Trophoblast cell (in vitro differentiated cells and primary cell): Measurements from ENCODE around the gene TTC39C.

ENCODE experiments used
- DNase-seq, 2 donors: peaks; one replicate each; pipeline ENCODE4 v3.0.0-alpha.2; 2016
- H2AFZ ChIP-seq: 2 replicates; pipeline ENCODE4 v1.6.1; 2013; ENCODE audit warnings: low read length, moderate library complexity, mild to moderate bottlenecking; ENCODE audit not compliant: insufficient read depth, poor library complexity
- H2AK5ac ChIP-seq: 2 replicates; pipeline ENCODE4 v1.6.1; 2013; ENCODE audit warnings: mild to moderate bottlenecking, low read length
- H2BK120ac ChIP-seq: 2 replicates; pipeline ENCODE4 v1.6.1; 2013; ENCODE audit warnings: low read length, mild to moderate bottlenecking, moderate library complexity; ENCODE audit not compliant: insufficient read depth, poor library complexity
- H2BK12ac ChIP-seq: 2 replicates; pipeline ENCODE4 v1.6.1; 2013; ENCODE audit warnings: mild to moderate bottlenecking, low read length, moderate library complexity
- H2BK5ac ChIP-seq: 2 replicates; pipeline ENCODE4 v1.6.1; 2013; ENCODE audit warnings: low read length, low read depth, moderate library complexity, mild to moderate bottlenecking; ENCODE audit not compliant: poor library complexity
- H3K14ac ChIP-seq: 2 replicates; pipeline ENCODE4 v1.6.1; 2013; ENCODE audit warnings: mild to moderate bottlenecking, low read length
- H3K18ac ChIP-seq: 2 replicates; pipeline ENCODE4 v1.6.1; 2013; ENCODE audit warnings: mild to moderate bottlenecking, low read length
- H3K23ac ChIP-seq: 2 replicates; pipeline ENCODE4 v1.6.1; 2013; ENCODE audit warnings: low read length
- H3K27ac ChIP-seq: 2 replicates; pipeline ENCODE4 v1.5.1; 2013; ENCODE audit warnings: low read depth, mild to moderate bottlenecking, inconsistent platforms, low read length, moderate library complexity
- H3K27me3 ChIP-seq: 2 replicates; pipeline ENCODE4 v1.6.1; 2013; ENCODE audit warnings: inconsistent platforms, mild to moderate bottlenecking, low read length, moderate library complexity; ENCODE audit not compliant: insufficient read depth
- H3K36me3 ChIP-seq, 2 experiments: 1 replicate in 1 of 2; 2 replicates in 1 of 2; pipeline ENCODE4 v1.6.1; 2013; ENCODE audit warnings: low read length in 2 of 2, mild to moderate bottlenecking in 2 of 2, moderate library complexity in 1 of 2; ENCODE audit not compliant: insufficient read depth in 2 of 2, control insufficient read depth in 1 of 2
- H3K4ac ChIP-seq: 2 replicates; pipeline ENCODE4 v1.6.1; 2013; ENCODE audit warnings: low read depth, mild to moderate bottlenecking, low read length, moderate library complexity
- H3K4me1 ChIP-seq, 2 experiments: 1 replicate in 1 of 2; 2 replicates in 1 of 2; pipeline ENCODE4 v1.6.1; 2013; ENCODE audit warnings: low read length in 2 of 2, mild to moderate bottlenecking in 2 of 2, moderate library complexity in 1 of 2; ENCODE audit not compliant: insufficient read depth in 2 of 2, control insufficient read depth in 1 of 2
- H3K4me2 ChIP-seq: 2 replicates; pipeline ENCODE4 v1.6.1; 2013; ENCODE audit warnings: inconsistent platforms, mild to moderate bottlenecking, low read length, moderate library complexity
- H3K4me3 ChIP-seq: 2 replicates; pipeline ENCODE4 v1.5.1; 2013; ENCODE audit warnings: mild to moderate bottlenecking, low read depth, low read length, inconsistent platforms
- H3K79me1 ChIP-seq: one replicate; pipeline ENCODE4 v1.6.1; 2013; ENCODE audit warnings: low read length
- H3K79me2 ChIP-seq: 2 replicates; pipeline ENCODE4 v1.6.1; 2013; ENCODE audit warnings: low read length, mild to moderate bottlenecking; ENCODE audit not compliant: control insufficient read depth, insufficient read depth, poor library complexity
- H3K9ac ChIP-seq: 2 replicates; pipeline ENCODE4 v1.6.1; 2013; ENCODE audit warnings: mild to moderate bottlenecking, low read length
- H3K9me3 ChIP-seq: 2 replicates; pipeline ENCODE4 v1.6.1; 2013; ENCODE audit warnings: low read depth, mild to moderate bottlenecking, control low read depth, inconsistent platforms, low read length; ENCODE audit not compliant: insufficient read depth
- H4K12ac ChIP-seq: 2 replicates; pipeline ENCODE4 v1.6.1; 2013; ENCODE audit warnings: low read depth, mild to moderate bottlenecking, low read length, moderate library complexity
- H4K8ac ChIP-seq: 2 replicates; pipeline ENCODE4 v1.6.1; 2013; ENCODE audit warnings: low read depth, mild to moderate bottlenecking, low read length, moderate library complexity
- H4K91ac ChIP-seq: one replicate; pipeline ENCODE4 v1.6.1; 2013; ENCODE audit warnings: low read depth, mild to moderate bottlenecking, low read length, moderate library complexity
- WGBS: extraction: QIAGEN DNeasy Blood & Tissue Kit; methylation state at CpG from one replicate; pipeline ENCODE4 v1.1.7; 2013; ENCODE audit warnings: missing lambda C conversion rate; ENCODE audit not compliant: insufficient read length, insufficient coverage; ENCODE audit errors: extremely low coverage; 5-methylcytosine and 5-hydroxymethylcytosine counted together

The TTC39C gene

DNA sequence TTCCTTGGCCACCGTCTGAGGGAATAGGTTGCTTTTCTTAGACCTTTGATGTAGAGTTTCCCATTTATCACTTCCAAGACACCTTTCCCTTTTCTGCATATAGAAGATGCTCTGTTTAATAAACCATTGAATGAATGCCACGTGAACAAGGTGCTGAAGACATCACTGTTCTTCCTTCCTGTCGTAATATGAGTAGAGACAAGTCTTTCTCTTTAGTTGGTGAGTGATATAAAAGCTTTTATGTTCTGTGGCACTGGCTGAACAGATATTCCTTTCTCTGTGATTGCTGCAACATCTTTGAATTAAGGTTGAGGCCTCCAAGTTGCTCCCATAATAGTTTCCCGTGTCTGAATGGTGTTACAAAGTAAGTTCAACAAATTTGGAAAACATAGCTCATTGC, 38.7 kb downstream of the TTC39C start:
- H2BK5ac ChIP-seq = no peak overlapping the region
- H3K27ac ChIP-seq = no peak overlapping the region
- H4K91ac ChIP-seq = no peak overlapping the region
- H4K12ac ChIP-seq = no peak overlapping the region
- no peak overlapping the region for H2BK12ac ChIP-seq
- H2AFZ ChIP-seq = no peak overlapping the region
- H3K79me1 ChIP-seq = no peaks in the 10 kb centered on the region
- H3K9me3 ChIP-seq = no peaks in the 10 kb centered on the region
- H3K4me3 ChIP-seq = no peak overlapping the region
- H3K9ac ChIP-seq = no peak overlapping the region
- no peaks in the 10 kb centered on the region for H3K79me2 ChIP-seq
- no peak for DNase-seq
- H2AK5ac ChIP-seq = no peak overlapping the region
- no peak overlapping the region for H4K8ac ChIP-seq
- H3K23ac ChIP-seq = no peak overlapping the region
- WGBS = no CpG with 5 or more reads among the region's 4 CpGs
- H3K14ac ChIP-seq = no peak overlapping the region
- no peaks in the 10 kb centered on the region for H3K36me3 ChIP-seq
- H3K4me2 ChIP-seq = no peak overlapping the region
- H2BK120ac ChIP-seq = no peak overlapping the region
- no peak overlapping the region for H3K4ac ChIP-seq
- H3K18ac ChIP-seq = no peak overlapping the region
- no peaks in the 10 kb centered on the region for H3K27me3 ChIP-seq
- no peaks in the 10 kb centered on the region for H3K4me1 ChIP-seq

DNA sequence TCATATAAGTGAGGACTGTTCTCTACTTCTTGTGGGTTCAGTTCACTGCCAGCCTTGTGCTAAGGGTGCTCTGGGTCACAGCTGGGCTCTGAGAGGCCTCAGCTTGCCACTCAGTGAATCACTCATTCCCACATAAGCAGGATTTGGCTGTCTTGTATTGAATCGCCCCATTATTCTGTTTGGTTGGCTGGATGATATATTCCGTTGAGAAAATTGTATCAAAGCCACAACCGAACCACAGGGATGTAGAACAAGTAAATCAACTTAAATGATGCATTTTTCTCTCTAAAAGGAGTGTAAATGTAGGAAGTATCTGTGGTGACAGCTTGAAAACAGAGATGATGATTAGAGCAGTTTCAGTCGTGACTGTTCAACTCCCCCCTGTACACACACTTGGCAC, 39.6 kb downstream of the TTC39C start:
- Histone ChIP-seq H2AK5ac (no peak overlapping the region), H2BK5ac (no peak overlapping the region), H3K9me3 (no peaks in the 10 kb centered on the region), H2BK12ac (no peak overlapping the region), H4K12ac (no peak overlapping the region), H2BK120ac (no peak overlapping the region), H4K91ac (no peak overlapping the region), H3K4ac (no peak overlapping the region), H2AFZ (no peak overlapping the region), H3K4me2 (no peak overlapping the region), H3K4me3 (no peak overlapping the region), H3K27me3 (no peaks in the 10 kb centered on the region), H3K18ac (no peak overlapping the region), H3K36me3 (no peaks in the 10 kb centered on the region), H3K79me2 (no peaks in the 10 kb centered on the region), H4K8ac (no peak overlapping the region), H3K4me1 (no peaks in the 10 kb centered on the region), H3K14ac (no peak overlapping the region), H3K27ac (no peak overlapping the region), H3K79me1 (no peaks in the 10 kb centered on the region), H3K23ac (no peak overlapping the region), H3K9ac (no peak overlapping the region)
- DNase-seq = no peak
- WGBS = no CpG with 5 or more reads among the region's 4 CpGs

DNA sequence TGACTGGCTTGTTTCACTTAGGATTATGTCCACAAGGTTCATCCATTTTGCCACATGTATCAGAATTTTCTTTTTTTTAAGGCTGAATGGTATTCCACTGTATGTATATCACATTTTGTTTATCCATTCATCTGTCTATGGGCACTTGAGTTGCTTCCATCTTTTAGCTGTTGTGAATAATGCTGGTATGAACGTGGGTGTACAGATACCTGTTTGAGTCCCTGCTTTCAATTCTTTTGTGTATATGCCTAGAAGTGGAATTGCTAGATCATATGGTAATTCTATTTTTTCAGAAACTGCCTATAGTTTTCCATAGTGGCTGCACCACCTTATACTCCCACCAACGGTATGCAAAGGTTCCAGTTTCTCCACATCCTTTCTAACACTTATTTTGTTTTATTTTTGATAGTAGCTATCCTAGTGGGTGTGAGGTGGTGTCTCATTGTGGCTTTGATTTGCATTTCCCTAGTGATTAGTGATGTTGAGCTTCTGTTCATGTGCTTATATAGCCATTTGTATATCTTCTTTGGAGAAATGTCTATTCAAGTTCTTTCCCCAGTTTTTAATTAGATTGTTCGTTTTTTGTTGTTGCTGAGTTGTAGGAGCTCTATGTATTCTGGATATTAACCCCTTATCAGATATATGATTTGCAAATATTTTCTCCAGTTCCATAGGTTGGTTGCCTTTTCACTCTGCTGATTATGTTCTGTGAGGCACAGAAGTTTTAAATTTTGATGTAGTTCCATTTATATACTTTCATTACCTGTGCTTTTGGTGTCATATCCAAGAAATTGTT, 40.7 kb downstream of the TTC39C start:
- Histone ChIP-seq H3K27ac (no peak overlapping the region), H3K9me3 (no peaks in the 10 kb centered on the region), H2AK5ac (no peak overlapping the region), H2AFZ (no peak overlapping the region), H3K14ac (no peak overlapping the region), H3K23ac (no peak overlapping the region), H3K9ac (no peak overlapping the region), H3K4ac (no peak overlapping the region), H3K79me2 (no peaks in the 10 kb centered on the region), H3K36me3 (no peaks in the 10 kb centered on the region), H2BK5ac (no peak overlapping the region), H2BK12ac (no peak overlapping the region), H4K12ac (no peak overlapping the region), H3K27me3 (no peaks in the 10 kb centered on the region), H3K18ac (no peak overlapping the region), H3K4me1 (no peaks in the 10 kb centered on the region), H3K4me2 (no peak overlapping the region), H3K4me3 (no peak overlapping the region), H4K8ac (no peak overlapping the region), H3K79me1 (no peaks in the 10 kb centered on the region), H2BK120ac (no peak overlapping the region), H4K91ac (no peak overlapping the region)
- no CpG with 5 or more reads among the region's 3 CpGs for WGBS
- DNase-seq = no peak

DNA sequence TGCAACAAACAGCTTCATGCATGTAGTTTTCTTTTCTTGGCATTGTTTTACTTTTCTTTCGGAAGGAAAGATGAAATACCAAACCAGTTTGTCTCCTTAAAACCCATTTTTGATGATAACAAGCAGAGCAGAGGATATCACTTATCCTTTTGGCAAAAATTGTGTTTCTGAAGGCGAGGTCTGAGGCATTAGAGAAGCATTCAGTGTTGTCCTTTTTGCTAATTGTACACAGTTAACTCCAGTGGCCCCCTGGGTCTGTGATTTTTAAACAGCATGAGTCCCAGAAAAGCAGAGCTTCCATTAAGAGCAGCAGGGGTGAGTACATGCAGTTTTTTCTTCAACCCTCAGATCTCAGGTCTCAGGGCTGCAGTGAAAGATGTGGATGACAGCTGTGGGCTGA, 41.3 kb downstream of the TTC39C start:
- Histone ChIP-seq H3K4me3 (no peak overlapping the region), H3K27ac (no peak overlapping the region), H3K23ac (no peak overlapping the region), H2AFZ (no peak overlapping the region), H3K27me3 (no peaks in the 10 kb centered on the region), H3K4me1 (no peaks in the 10 kb centered on the region), H3K9ac (no peak overlapping the region), H4K91ac (no peak overlapping the region), H4K12ac (no peak overlapping the region), H2BK12ac (no peak overlapping the region), H3K4ac (no peak overlapping the region), H2BK120ac (no peak overlapping the region), H3K4me2 (no peak overlapping the region), H3K9me3 (no peaks in the 10 kb centered on the region), H3K14ac (no peak overlapping the region), H3K36me3 (no peaks in the 10 kb centered on the region), H3K79me1 (no peaks in the 10 kb centered on the region), H2AK5ac (no peak overlapping the region), H4K8ac (no peak overlapping the region), H2BK5ac (no peak overlapping the region), H3K18ac (no peak overlapping the region), H3K79me2 (no peaks in the 10 kb centered on the region)
- WGBS = no CpG with 5 or more reads among the region's 2 CpGs
- no peak for DNase-seq
